ENCODE data around the gene OLFML2B.

The OLFML2B gene

GRCh38 chr1:161973924-161974845 is 49.5 kb downstream of the OLFML2B start:
- no peak for FAIRE-seq

- FAIRE-seq = no peak
Measured at GRCh38 chr1:161972828-161973227, 50.8 kb downstream of the OLFML2B start.

GRCh38 chr1:161970633-161971032 is 53.0 kb downstream of the OLFML2B start:
- no peak for FAIRE-seq

GRCh38 chr1:161970036-161970435 is 53.6 kb downstream of the OLFML2B start:
- FAIRE-seq = no peak

- FAIRE-seq = no peak
Measured at GRCh38 chr1:161966067-161966466, 57.6 kb downstream of the OLFML2B start.

GRCh38 chr1:161962091-161962887 is 61.4 kb downstream of the OLFML2B start:
- FAIRE-seq = peak; percentile 97

GRCh38 chr1:161958425-161958824 is 65.2 kb downstream of the OLFML2B start:
- FAIRE-seq = no peak

- no peak for FAIRE-seq
Measured at GRCh38 chr1:161956930-161957329, 66.7 kb downstream of the OLFML2B start.

- no peak for FAIRE-seq
Measured at GRCh38 chr1:161956097-161956496, 67.6 kb downstream of the OLFML2B start.

GRCh38 chr1:161955606-161956005 is 68.1 kb downstream of the OLFML2B start:
- FAIRE-seq = no peak

- FAIRE-seq = no peak
Measured at GRCh38 chr1:161954466-161954865, 69.2 kb downstream of the OLFML2B start.

- no peak for FAIRE-seq
Measured at GRCh38 chr1:161954050-161954449, 69.6 kb downstream of the OLFML2B start.

GRCh38 chr1:161953256-161953920 is 70.3 kb downstream of the OLFML2B start:
- FAIRE-seq = no peak

GRCh38 chr1:161952607-161953172 is 71.0 kb downstream of the OLFML2B start:
- FAIRE-seq = no peak

GRCh38 chr1:161951646-161952045 is 72.0 kb downstream of the OLFML2B start:
- no peak for FAIRE-seq

- FAIRE-seq = no peak
Measured at GRCh38 chr1:161950377-161950776, 73.3 kb downstream of the OLFML2B start.

- FAIRE-seq = no peak
Measured at GRCh38 chr1:161949548-161949947, 74.1 kb downstream of the OLFML2B start.

GRCh38 chr1:161948435-161948834 is 75.2 kb downstream of the OLFML2B start:
- no peak for FAIRE-seq

- FAIRE-seq = no peak
Measured at GRCh38 chr1:161946071-161946987, 77.3 kb downstream of the OLFML2B start.

GRCh38 chr1:161945306-161946060 is 78.2 kb downstream of the OLFML2B start:
- FAIRE-seq = no peak

- no peak for FAIRE-seq
Measured at GRCh38 chr1:161944381-161944780, 79.3 kb downstream of the OLFML2B start.
